Cardiac muscle cell (in vitro differentiated cells and primary cell): ENCODE measurements around the gene HIVEP2. TPM values are rescaled to one million over a fixed set of nuclear protein-coding genes. Genes with fewer than 3 reads are reported as not detected.
A peak's percentile ranks its signal among the peaks of the same experiment; 100 is the strongest.

ENCODE experiments used
- DNase-seq, 2 donors: peaks; one replicate each; pipeline versions ENCODE4 v3.0.0 to v3.0.0-alpha.2; 2010 to 2017; ENCODE audit warnings: low read depth in 1 of 2, low spot score in 1 of 2
- H3K27ac ChIP-seq: fragments of 200-600 bp; sonication (generic); 2 replicates; pipeline ENCODE4 v1.5.1; 2016
- H3K27me3 ChIP-seq: fragments of 200-600 bp; sonication (generic); 2 replicates; pipeline ENCODE4 v1.6.0; 2016; ENCODE audit warnings: control low read depth
- H3K36me3 ChIP-seq: fragments of 200-600 bp; sonication (generic); 2 replicates; pipeline ENCODE4 v1.5.1; 2016; ENCODE audit warnings: control low read depth
- H3K4me1 ChIP-seq: fragments of 200-600 bp; sonication (generic); 2 replicates; pipeline ENCODE4 v1.8.1; 2017; ENCODE audit warnings: low read depth, mild to moderate bottlenecking, mixed run types
- H3K4me3 ChIP-seq: fragments of 200-600 bp; sonication (generic); 2 replicates; pipeline ENCODE4 v1.5.1; 2016; ENCODE audit warnings: mild to moderate bottlenecking
- H3K9me3 ChIP-seq: fragments of 200-600 bp; sonication (generic); 2 replicates; pipeline ENCODE4 v1.5.1; 2017; ENCODE audit warnings: low read depth, mild to moderate bottlenecking, control low read depth
- polyA plus RNA-seq: library from polyadenylated mRNA; unstranded; fragments of >200 nt; fragmentation: Nextera tagmentation; extraction: Ambion mirVana; gene quantifications from 2 replicates; pipeline ENCODE4 v1.2.1, GENCODE V29; 2016
- total RNA-seq: library from RNA; depleted of rRNA; stranded (reverse); fragments of >200 nt; gene quantifications from 2 replicates; pipeline ENCODE4 v1.2.3, GENCODE V29; 2016
- TF ChIP-seq, protein P1 (sequence below): IDR thresholded peaks from 2 replicates; pipeline ENCODE4 v1.5.1; 2012; ENCODE audit warnings: low read depth, mild to moderate bottlenecking, low read length

Gene HIVEP2
- total and polyA plus RNA-seq, 2 experiments from 2014 or later: 3.6 to 18.0 TPM

DNA sequence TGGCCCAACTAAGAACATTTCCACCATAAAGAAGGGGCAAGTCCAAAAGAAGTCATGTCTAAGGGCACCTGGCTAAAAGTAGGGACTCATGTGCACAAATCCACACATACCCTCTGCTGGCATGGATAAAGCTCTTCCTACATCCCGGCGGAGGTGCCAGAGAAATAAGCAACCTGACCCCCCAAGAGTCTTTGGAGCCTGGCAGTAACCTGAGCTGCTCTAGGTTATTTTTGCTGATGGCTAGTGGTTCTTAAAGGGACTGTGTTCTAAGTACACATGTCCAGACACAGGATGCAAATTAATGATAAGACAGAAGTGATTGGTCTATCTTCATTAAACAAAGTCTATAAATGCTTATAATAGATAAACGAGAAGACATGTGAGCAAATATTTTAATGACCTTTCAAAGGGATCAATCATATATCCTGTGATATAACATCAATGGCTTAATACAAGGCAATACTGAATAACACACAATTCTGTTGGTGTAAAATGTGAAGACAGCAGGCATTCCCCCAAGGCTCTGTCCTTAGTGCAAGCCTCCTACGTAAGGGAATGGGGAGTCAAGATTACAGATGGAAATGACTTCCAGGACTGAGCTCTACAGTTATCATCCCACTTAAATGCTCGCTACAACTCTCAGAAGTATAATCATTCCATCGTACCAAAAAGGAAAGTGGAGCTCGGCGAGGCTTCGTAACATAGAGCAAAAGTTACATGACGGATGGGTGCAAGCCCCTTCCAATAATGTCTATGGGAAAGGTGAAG is 52.5 kb downstream of the HIVEP2 start:
- H3K4me3 ChIP-seq: no peak overlapping the region
- no peaks in the 10 kb centered on the region for H3K36me3 ChIP-seq
- TF ChIP-seq, protein P1, sequence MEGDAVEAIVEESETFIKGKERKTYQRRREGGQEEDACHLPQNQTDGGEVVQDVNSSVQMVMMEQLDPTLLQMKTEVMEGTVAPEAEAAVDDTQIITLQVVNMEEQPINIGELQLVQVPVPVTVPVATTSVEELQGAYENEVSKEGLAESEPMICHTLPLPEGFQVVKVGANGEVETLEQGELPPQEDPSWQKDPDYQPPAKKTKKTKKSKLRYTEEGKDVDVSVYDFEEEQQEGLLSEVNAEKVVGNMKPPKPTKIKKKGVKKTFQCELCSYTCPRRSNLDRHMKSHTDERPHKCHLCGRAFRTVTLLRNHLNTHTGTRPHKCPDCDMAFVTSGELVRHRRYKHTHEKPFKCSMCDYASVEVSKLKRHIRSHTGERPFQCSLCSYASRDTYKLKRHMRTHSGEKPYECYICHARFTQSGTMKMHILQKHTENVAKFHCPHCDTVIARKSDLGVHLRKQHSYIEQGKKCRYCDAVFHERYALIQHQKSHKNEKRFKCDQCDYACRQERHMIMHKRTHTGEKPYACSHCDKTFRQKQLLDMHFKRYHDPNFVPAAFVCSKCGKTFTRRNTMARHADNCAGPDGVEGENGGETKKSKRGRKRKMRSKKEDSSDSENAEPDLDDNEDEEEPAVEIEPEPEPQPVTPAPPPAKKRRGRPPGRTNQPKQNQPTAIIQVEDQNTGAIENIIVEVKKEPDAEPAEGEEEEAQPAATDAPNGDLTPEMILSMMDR: no peak
- H3K27ac ChIP-seq: peak overlapping the region; percentile 74
- no peak for DNase-seq
- H3K27me3 ChIP-seq: no peaks in the 10 kb centered on the region
- H3K9me3 ChIP-seq: no peaks in the 10 kb centered on the region
- H3K4me1 ChIP-seq: peaks cover 16% of the 10 kb centered on the region

DNA sequence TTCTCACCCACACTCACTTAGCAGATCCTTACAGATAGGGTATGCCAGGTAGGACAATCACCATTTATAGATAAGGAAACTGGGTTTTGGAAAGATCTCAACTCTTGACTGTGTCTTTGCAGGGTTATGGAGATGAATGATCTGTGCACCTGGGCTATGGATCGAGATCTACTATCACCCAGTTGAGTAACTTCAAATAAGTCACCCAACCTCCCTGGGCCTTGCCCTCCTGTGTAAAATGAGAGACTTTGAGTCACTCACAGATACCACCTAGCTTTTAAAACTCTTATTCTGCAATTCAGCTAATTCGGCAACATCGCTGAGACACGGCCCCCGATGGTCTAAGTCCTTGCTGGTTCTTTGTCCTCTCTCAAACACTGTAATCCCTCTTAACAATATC is 53.5 kb downstream of the HIVEP2 start:
- TF ChIP-seq, protein P1: no peak
- DNase-seq: no peak
- H3K4me1 ChIP-seq: peaks cover 23% of the 10 kb centered on the region
- no peak overlapping the region for H3K4me3 ChIP-seq
- H3K27me3 ChIP-seq: no peaks in the 10 kb centered on the region
- H3K27ac ChIP-seq: peak overlapping the region; percentile 74
- no peaks in the 10 kb centered on the region for H3K36me3 ChIP-seq
- H3K9me3 ChIP-seq: no peaks in the 10 kb centered on the region

DNA sequence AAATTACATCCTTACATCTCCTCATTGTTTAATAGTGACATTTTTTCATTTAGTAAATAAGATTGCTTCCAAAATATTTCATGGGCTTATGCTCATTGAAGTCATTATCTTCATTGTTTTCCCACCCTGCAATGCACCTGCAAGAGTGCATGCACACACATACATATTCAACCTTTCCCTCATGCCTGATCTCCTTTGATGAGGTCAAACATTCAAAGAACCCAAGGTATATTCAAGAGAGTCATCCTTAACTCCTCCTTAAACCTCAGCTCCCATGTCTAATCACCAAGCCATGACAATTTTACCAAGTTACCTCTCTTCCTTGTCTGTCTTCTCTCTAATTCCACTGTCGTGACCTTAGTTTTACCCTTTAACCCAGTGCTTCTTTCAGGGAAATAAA is 56.5 kb downstream of the HIVEP2 start:
- TF ChIP-seq, protein P1: no peak
- Histone ChIP-seq H3K9me3 (no peaks in the 10 kb centered on the region), H3K4me1 (peaks cover 47% of the 10 kb centered on the region), H3K27ac (no peak overlapping the region), H3K27me3 (no peaks in the 10 kb centered on the region), H3K4me3 (no peak overlapping the region), H3K36me3 (no peaks in the 10 kb centered on the region)
- no peak for DNase-seq

DNA sequence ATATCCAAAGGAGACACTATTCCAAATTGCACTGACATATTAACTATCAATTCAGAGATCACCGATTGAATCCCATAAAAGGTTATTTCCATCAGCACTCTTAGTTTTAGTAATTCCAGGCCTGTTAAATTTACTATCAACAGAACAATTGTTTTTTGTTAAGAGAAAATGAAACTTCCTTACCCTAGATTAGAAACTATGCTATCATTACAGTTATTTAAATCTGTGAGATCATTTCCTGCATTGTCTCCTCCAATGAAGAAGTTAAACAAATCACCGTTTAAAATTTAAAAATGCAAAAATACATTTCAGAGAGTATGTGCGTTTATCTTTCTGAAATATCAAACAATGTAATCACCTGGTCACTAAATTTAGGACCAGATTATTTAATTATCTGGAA is 57.5 kb downstream of the HIVEP2 start:
- no peak for DNase-seq
- H3K27ac ChIP-seq: peak overlapping the region; percentile 98
- H3K36me3 ChIP-seq: no peaks in the 10 kb centered on the region
- TF ChIP-seq, protein P1: no peak
- peaks cover 47% of the 10 kb centered on the region for H3K4me1 ChIP-seq
- no peak overlapping the region for H3K4me3 ChIP-seq
- no peaks in the 10 kb centered on the region for H3K27me3 ChIP-seq
- H3K9me3 ChIP-seq: no peaks in the 10 kb centered on the region

DNA sequence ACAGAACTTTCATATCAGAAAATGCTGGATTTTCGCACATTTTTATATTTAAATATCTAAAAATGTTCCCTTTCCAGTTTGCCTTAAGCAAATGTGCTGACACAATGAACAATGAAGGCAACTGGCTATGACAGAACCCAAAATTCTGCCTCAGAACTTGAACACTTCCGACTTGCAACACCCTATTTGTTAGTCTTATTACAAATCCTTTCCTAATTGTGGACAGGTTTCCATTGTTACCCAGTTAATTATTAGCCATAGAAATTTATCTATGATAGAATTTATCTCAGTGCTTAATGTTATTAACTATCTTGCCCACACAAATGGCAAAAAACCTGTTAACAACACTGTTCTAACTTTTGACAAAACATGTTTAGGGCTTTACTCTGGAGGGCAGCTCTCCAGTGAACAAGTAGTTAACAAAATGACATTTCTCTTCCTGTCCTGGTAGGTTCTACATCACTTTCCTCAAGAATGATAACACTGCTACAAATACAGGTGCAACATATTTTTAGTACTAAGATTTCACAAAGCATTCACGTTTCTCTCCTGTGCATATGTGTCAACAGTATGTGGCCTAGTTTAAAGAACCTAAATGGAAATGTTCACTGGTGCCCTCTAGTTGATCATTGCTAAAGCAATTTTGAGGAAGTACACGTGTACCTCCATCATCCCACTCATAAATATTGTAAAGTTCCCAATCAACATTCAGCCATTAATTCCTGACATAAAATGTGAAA is 58.4 kb downstream of the HIVEP2 start:
- Histone ChIP-seq H3K4me1 (peaks cover 42% of the 10 kb centered on the region), H3K27me3 (no peaks in the 10 kb centered on the region), H3K27ac (peak overlapping the region; percentile 98), H3K9me3 (no peaks in the 10 kb centered on the region), H3K36me3 (no peaks in the 10 kb centered on the region), H3K4me3 (no peak overlapping the region)
- TF ChIP-seq, protein P1: peak; percentile 44
- peak; percentile 50 to 59 for DNase-seq
